Measurements from ENCODE around the gene MDM2. TPM values are rescaled to one million over a fixed set of nuclear protein-coding genes. Genes with fewer than 3 reads are reported as not detected.
A peak's percentile ranks its signal among the peaks of the same experiment; 100 is the strongest.

MDM2 gene
- polyA plus RNA-seq, 2 of the 4 experiments (the other 2 are of a cell fraction), result 40.3 to 96.4 TPM

GRCh38 chr12:68894276-68894855 lies 86.4 kb downstream of the MDM2 start:
- no peak for FAIRE-seq

GRCh38 chr12:68896881-68897540 lies 89.0 kb downstream of the MDM2 start:
- no peak for ATAC-seq
- no peak for DNase-seq (ENCODE audit: low read depth in 1 of 2, low spot score in 1 of 2)
- Histone ChIP-seq H3K27ac (no peak overlapping the region), H3K4me3 (no peak overlapping the region), H3K4me1 (peaks cover 7% of the 10 kb centered on the region; the same call in 1 of the 3 replicates), H3K9me3 (no peaks in the 10 kb centered on the region), H3K4me2 (no peak overlapping the region)
- TF ChIP-seq BCL3 (IDR thresholded peaks at IDR 0.05), result no peak
- TF ChIP-seq TFCP2L1 (CRISPR knock-in tag; IDR thresholded peaks at IDR 0.05), result no peak
- no peak for TF ChIP-seq PBX3 (IDR thresholded peaks at IDR 0.05)
- no peak for TF ChIP-seq EHMT2 (IDR thresholded peaks at IDR 0.05; ENCODE audit: low read depth)
- no peak for TF ChIP-seq HOXB13 (CRISPR knock-in tag; IDR thresholded peaks at IDR 0.05; ENCODE audit: low read depth)
- no peak for TF ChIP-seq ESRRA (IDR thresholded peaks at IDR 0.05; ENCODE audit: borderline replicate concordance, low read length)
- TF ChIP-seq MAFK (IDR thresholded peaks at IDR 0.05; ENCODE audit: partially characterized antibody), result no peak
- no peak for TF ChIP-seq HOXA7 (CRISPR knock-in tag; IDR thresholded peaks at IDR 0.05)
- no peak for TF ChIP-seq POLR2AphosphoS2 (conservative IDR thresholded peaks at IDR 0.05; ENCODE audit: low read length)
- no peak for TF ChIP-seq CHD4 (IDR thresholded peaks at IDR 0.05; ENCODE audit: borderline replicate concordance)
- TF ChIP-seq RARB (CRISPR knock-in tag; IDR thresholded peaks at IDR 0.05), result no peak
- no peak for TF ChIP-seq JUN (IDR thresholded peaks at IDR 0.05)
- TF ChIP-seq SREBF2 (IDR thresholded peaks at IDR 0.05), result no peak
- no peak for TF ChIP-seq ZFP36 (IDR thresholded peaks at IDR 0.05; ENCODE audit: borderline replicate concordance, partially characterized antibody)
- no peak for TF ChIP-seq TP53 (CRISPR knock-in tag; IDR thresholded peaks at IDR 0.05)
- TF ChIP-seq FOXS1 (CRISPR knock-in tag; IDR thresholded peaks at IDR 0.05), result no peak
- 78% methylated on average over 4 of the region's 4 CpGs for WGBS (ENCODE audit: missing lambda C conversion rate)
- ChIA-PET POLR2A (no interaction called here), CTCF (interaction anchor here (0.7 to 2.6 kb wide), 3 partner anchors 17 to 173 kb away, joined by 3 to 13 read pairs (median 3); no protein-coding TSS in a partner anchor)
- FAIRE-seq, result no peak

More at GRCh38 chr12:68894276-68894855, 86.4 kb downstream of the MDM2 start:
- Histone ChIP-seq H3K9me3 (no peaks in the 10 kb centered on the region), H3K4me2 (no peak overlapping the region), H3K4me3 (no peak overlapping the region), H3K27ac (no peak overlapping the region), H3K4me1 (peaks cover 5% of the 10 kb centered on the region; the same call in 1 of the 3 replicates)
- ATAC-seq, result no peak
- no peak for TF ChIP-seq SREBF2 (IDR thresholded peaks at IDR 0.05)
- no peak for TF ChIP-seq TP53 (CRISPR knock-in tag; IDR thresholded peaks at IDR 0.05)
- CTCF ChIA-PET, result no interaction called here
- WGBS (ENCODE audit: missing lambda C conversion rate), result 67% methylated on average over 7 of the region's 7 CpGs
- POLR2A ChIA-PET, result interaction anchor here (0.6 kb wide), 1 partner anchor 33 kb away, joined by 3 read pairs; no protein-coding TSS in a partner anchor
- DNase-seq (ENCODE audit: low read depth in 1 of 2, low spot score in 1 of 2), result no peak

GRCh38 chr12:68899251-68899771 lies 91.3 kb downstream of the MDM2 start:
- peak; percentile 25 to 52 for DNase-seq (ENCODE audit: low read depth in 1 of 2, low spot score in 1 of 2)
- FAIRE-seq, result no peak

More at GRCh38 chr12:68899251-68899771, 91.3 kb downstream of the MDM2 start:
- Histone ChIP-seq H3K9me3 (no peaks in the 10 kb centered on the region), H3K4me3 (no peak overlapping the region), H3K4me2 (no peak overlapping the region), H3K4me1 (peaks cover 7% of the 10 kb centered on the region; the same call in 1 of the 3 replicates), H3K27ac (no peak overlapping the region)
- WGBS (ENCODE audit: missing lambda C conversion rate), result 62% methylated on average over 4 of the region's 4 CpGs
- peak in 1 of 2 experiments; percentile 73; a peak in 3 of 6 replicates for ATAC-seq
- CTCF ChIA-PET, result interaction anchor here (0.9 to 2.7 kb wide), 5 partner anchors 13 to 258 kb away, joined by 3 to 13 read pairs (median 6); no protein-coding TSS in a partner anchor
- POLR2A ChIA-PET, result no interaction called here
- TF ChIP-seq RAD21 (conservative IDR thresholded peaks at IDR 0.05 in 1 of 2, IDR thresholded peaks at IDR 0.05 in 1 of 2), result peak; percentile 72 to 76
- peak; percentile 50 for TF ChIP-seq CTCF (IDR thresholded peaks at IDR 0.05)
- TF ChIP-seq CHD2 (IDR thresholded peaks at IDR 0.05; ENCODE audit: low read length, partially characterized antibody), result no peak
- TF ChIP-seq FOSB (CRISPR knock-in tag; IDR thresholded peaks at IDR 0.05), result no peak
- 0 out of 2 replicates have a peak, but pooled peaks have one; percentile 31 for TF ChIP-seq MAX (IDR thresholded peaks at IDR 0.05)
- TF ChIP-seq NPAS2 (CRISPR knock-in tag; IDR thresholded peaks at IDR 0.05; ENCODE audit: borderline replicate concordance), result no peak
- peak; percentile 70 for TF ChIP-seq SMC3 (IDR thresholded peaks at IDR 0.05)
